ENCODE results near the gene FER1L5. TPM values are rescaled to one million over a fixed set of nuclear protein-coding genes. Genes with fewer than 3 reads are reported as not detected.
A peak's percentile ranks its signal among the peaks of the same experiment; 100 is the strongest.

FER1L5 gene
- total RNA-seq, 1 experiment from 2014 or later = 0.07 TPM

DNA sequence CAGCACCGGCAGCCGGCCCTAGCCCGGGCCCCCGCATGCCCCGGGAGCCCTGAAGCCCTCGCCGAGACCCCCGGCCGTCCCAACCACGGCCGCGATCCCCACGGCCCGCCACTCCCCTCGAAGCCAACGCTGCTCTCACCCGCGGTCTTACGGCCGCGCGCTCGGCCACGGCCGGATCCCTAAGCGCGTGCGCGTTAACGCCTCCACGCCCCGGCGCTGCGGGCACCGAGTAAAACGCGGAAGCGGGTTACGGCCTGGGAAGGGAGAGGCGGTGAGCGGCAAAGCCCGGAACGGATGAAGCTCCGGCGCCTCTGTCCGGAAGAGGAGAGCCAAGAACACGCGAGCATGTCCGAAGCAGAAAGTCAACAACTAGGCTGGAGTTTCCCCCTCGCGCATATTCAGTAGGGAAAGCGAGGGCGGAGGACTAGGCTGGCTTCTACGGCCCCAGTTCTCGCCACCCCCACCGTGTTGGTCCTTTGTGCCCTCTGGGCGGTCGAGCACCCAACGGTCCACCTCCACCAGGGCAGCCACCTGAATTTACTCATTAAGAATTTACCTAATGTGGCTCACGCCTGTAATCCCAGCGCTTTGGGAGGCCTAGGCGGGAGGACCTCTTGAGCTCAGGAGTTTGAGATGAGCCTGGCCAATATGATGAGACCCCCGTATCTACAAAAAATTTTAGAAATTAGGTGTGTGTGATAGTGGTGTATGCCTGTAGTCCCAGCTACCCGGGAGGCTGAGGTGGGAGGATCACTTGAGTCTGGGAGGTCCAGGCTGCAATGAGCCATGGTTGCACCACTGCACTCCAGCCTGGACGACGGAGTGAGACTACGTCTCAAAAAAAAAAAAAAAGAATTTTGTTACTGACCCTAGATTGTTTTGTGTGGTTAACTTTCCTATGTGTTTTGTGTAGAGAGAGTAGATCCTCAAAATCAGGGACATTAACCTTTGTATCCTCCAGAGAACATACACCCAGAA lies 4.1 kb upstream of the FER1L5 start, which contains the start of gene KANSL3:
Gene KANSL3 (minus strand): TSS at position 169 of the 978 bp plus-strand sequence. CDS start 1,177 bp downstream, outside the sequence.
- BruUV-seq (replicated peaks) = TSS peak; percentile 76
- H3K36me3 ChIP-seq (ENCODE audit: control insufficient read depth, insufficient read depth, low read length) = no peaks in the 10 kb centered on the region
- no peaks in the 10 kb centered on the region for H3K4me1 ChIP-seq
- ChIA-PET POLR2A (interaction anchor here (1.5 kb wide), 1 partner anchor 10 kb away, joined by 5 read pairs; no protein-coding TSS in a partner anchor), CTCF (interaction anchor here (1.2 kb wide), 1 partner anchor 34 kb away, joined by 3 read pairs; no protein-coding TSS in a partner anchor)
- TF ChIP-seq, protein P1, sequence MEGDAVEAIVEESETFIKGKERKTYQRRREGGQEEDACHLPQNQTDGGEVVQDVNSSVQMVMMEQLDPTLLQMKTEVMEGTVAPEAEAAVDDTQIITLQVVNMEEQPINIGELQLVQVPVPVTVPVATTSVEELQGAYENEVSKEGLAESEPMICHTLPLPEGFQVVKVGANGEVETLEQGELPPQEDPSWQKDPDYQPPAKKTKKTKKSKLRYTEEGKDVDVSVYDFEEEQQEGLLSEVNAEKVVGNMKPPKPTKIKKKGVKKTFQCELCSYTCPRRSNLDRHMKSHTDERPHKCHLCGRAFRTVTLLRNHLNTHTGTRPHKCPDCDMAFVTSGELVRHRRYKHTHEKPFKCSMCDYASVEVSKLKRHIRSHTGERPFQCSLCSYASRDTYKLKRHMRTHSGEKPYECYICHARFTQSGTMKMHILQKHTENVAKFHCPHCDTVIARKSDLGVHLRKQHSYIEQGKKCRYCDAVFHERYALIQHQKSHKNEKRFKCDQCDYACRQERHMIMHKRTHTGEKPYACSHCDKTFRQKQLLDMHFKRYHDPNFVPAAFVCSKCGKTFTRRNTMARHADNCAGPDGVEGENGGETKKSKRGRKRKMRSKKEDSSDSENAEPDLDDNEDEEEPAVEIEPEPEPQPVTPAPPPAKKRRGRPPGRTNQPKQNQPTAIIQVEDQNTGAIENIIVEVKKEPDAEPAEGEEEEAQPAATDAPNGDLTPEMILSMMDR (IDR thresholded peaks at IDR 0.05; ENCODE audit: insufficient read depth in 1 of 2, low read depth in 1 of 2, low read length in 1 of 2, severe bottlenecking in 1 of 2, unreplicated experiment in 1 of 2) = no peak
- Mint-ChIP-seq H3K27me3 (ENCODE audit: insufficient read depth, unreplicated experiment) (no peaks in the 10 kb centered on the region), H3K27ac (ENCODE audit: unreplicated experiment) (peak within 1 kb of the TSS; percentile 94), H3K9me3 (ENCODE audit: unreplicated experiment) (no peaks in the 10 kb centered on the region), H3K36me3 (ENCODE audit: insufficient read depth, unreplicated experiment) (peaks cover 30% of the 10 kb centered on the region), H3K4me3 (ENCODE audit: unreplicated experiment) (peak within 1 kb of the TSS; percentile 81), H3K4me1 (ENCODE audit: low read depth, unreplicated experiment) (peaks cover 12% of the 10 kb centered on the region)
- H3K27me3 ChIP-seq (replicated peaks; ENCODE audit: control insufficient read depth, insufficient read depth, low read length) = no peaks in the 10 kb centered on the region
- peak within 1 kb of the TSS; percentile 69 for H3K4me3 ChIP-seq (ENCODE audit: low read depth, low read length)
- intact Hi-C loops (cut with micrococcal nuclease; ENCODE audit: unreplicated experiment) = loop anchor here (1.0 to 5.0 kb wide), 2 partner anchors 122 to 179 kb away; partner anchors contain the start of genes CNNM3 and CNNM4
- H3K9me3 ChIP-seq = no peaks in the 10 kb centered on the region
- peak; percentile 88 to 96 for DNase-seq

DNA sequence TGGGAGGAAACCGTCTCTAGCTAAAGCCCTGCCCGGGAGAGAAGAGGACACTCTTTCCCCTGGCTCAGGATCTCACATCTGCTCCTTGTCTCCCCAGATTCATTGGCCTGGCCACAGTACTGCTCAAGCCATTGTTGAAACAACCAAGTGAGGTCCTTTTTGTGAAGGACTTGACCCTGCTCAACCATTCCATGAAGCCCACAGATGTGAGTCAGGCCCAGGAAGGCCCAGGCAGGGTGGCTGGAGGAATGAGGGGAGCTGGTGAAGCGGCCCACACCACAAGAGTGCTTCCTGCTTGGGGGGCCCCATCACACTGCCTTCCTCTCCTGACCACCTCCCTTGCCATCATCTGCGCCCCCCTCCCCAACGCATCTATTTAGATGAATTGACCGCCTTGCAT lies 5.1 kb downstream of the FER1L5 start:
- Histone ChIP-seq H3K4me1 (no peaks in the 10 kb centered on the region), H3K27me3 (replicated peaks; ENCODE audit: control insufficient read depth, insufficient read depth, low read length) (no peaks in the 10 kb centered on the region), H3K36me3 (ENCODE audit: control insufficient read depth, insufficient read depth, low read length) (no peaks in the 10 kb centered on the region), H3K4me3 (ENCODE audit: low read depth, low read length) (no peak overlapping the region), H3K9me3 (no peaks in the 10 kb centered on the region)
- intact Hi-C loops (cut with micrococcal nuclease; ENCODE audit: unreplicated experiment) = no loop called here
- H3K4me1 Mint-ChIP-seq (ENCODE audit: low read depth, unreplicated experiment) = no peaks in the 10 kb centered on the region
- H3K27me3 Mint-ChIP-seq (ENCODE audit: insufficient read depth, unreplicated experiment) = peaks cover 3% of the 10 kb centered on the region
- H3K27ac Mint-ChIP-seq (ENCODE audit: unreplicated experiment) = no peak overlapping the region
- DNase-seq = no peak
- ChIA-PET POLR2A (no interaction called here), CTCF (interaction anchor here (1.0 kb wide), 1 partner anchor 100 kb away, joined by 3 read pairs; no protein-coding TSS in a partner anchor)
- no peaks in the 10 kb centered on the region for H3K36me3 Mint-ChIP-seq (ENCODE audit: insufficient read depth, unreplicated experiment)
- TF ChIP-seq, protein P1 (IDR thresholded peaks at IDR 0.05; ENCODE audit: insufficient read depth in 1 of 2, low read depth in 1 of 2, low read length in 1 of 2, severe bottlenecking in 1 of 2, unreplicated experiment in 1 of 2) = no peak
- no peak overlapping the region for H3K4me3 Mint-ChIP-seq (ENCODE audit: unreplicated experiment)
- H3K9me3 Mint-ChIP-seq (ENCODE audit: unreplicated experiment) = no peaks in the 10 kb centered on the region
- BruUV-seq (replicated peaks) = no TSS peak

DNA sequence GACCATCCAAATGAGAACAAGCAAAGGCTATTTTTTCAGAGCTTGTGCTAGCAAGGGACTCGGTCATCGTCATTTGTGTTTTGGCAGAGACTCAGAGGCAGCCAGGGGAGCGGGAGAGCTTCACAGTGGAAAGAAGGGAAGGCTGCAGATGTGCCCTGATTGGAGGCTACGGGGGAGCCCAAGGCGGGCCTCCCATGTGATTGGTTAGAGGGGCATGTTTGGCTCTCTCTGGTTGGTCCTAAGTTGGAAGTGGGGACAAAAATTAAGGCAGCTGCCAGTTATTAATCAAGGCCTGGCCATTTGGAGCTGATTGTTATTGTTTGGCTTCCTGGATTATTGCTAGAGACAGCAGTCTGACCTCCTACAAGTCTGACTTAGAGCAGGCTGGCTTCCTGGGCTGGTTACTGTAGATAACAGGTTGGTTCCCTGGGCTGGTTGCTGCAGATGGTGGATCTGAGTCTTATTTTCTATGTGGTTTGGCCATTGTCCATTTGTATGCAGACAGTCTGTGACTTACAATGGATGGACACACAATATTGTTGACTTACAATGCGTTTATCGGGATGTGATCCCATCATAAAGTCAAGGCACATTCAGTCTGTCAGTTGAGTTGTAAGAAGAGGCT lies 5.9 kb downstream of the FER1L5 start:
- no TSS peak for BruUV-seq (replicated peaks)
- Mint-ChIP-seq H3K36me3 (ENCODE audit: insufficient read depth, unreplicated experiment) (no peaks in the 10 kb centered on the region), H3K9me3 (ENCODE audit: unreplicated experiment) (no peaks in the 10 kb centered on the region), H3K27me3 (ENCODE audit: insufficient read depth, unreplicated experiment) (peaks cover 3% of the 10 kb centered on the region), H3K4me1 (ENCODE audit: low read depth, unreplicated experiment) (no peaks in the 10 kb centered on the region), H3K4me3 (ENCODE audit: unreplicated experiment) (no peak overlapping the region), H3K27ac (ENCODE audit: unreplicated experiment) (no peak overlapping the region)
- no peaks in the 10 kb centered on the region for H3K27me3 ChIP-seq (replicated peaks; ENCODE audit: control insufficient read depth, insufficient read depth, low read length)
- POLR2A ChIA-PET = no interaction called here
- no peaks in the 10 kb centered on the region for H3K9me3 ChIP-seq
- intact Hi-C loops (cut with micrococcal nuclease; ENCODE audit: unreplicated experiment) = no loop called here
- TF ChIP-seq, protein P1 (IDR thresholded peaks at IDR 0.05; ENCODE audit: insufficient read depth in 1 of 2, low read depth in 1 of 2, low read length in 1 of 2, severe bottlenecking in 1 of 2, unreplicated experiment in 1 of 2) = no peak
- no peaks in the 10 kb centered on the region for H3K36me3 ChIP-seq (ENCODE audit: control insufficient read depth, insufficient read depth, low read length)
- no peak overlapping the region for H3K4me3 ChIP-seq (ENCODE audit: low read depth, low read length)
- CTCF ChIA-PET = interaction anchor here (1.0 kb wide), 1 partner anchor 100 kb away, joined by 3 read pairs; no protein-coding TSS in a partner anchor
- no peak for DNase-seq
- no peaks in the 10 kb centered on the region for H3K4me1 ChIP-seq

Data from Caco-2 (cell line).